Skeletal muscle satellite cell (primary cell): ENCODE data around the gene DHH.

Experiments used
- H3K27me3 ChIP-seq: 2 replicates; pipeline ENCODE4 v1.7.0; 2013; ENCODE audit warnings: low read length; ENCODE audit not compliant: control insufficient read depth, insufficient read depth
- H3K36me3 ChIP-seq: 2 replicates; pipeline ENCODE4 v1.7.0; 2013; ENCODE audit warnings: mild to moderate bottlenecking, control low read depth, low read length; ENCODE audit not compliant: insufficient read depth
- H3K4me1 ChIP-seq: 2 replicates; pipeline ENCODE4 v1.7.0; 2013; ENCODE audit warnings: low read length; ENCODE audit not compliant: control insufficient read depth, insufficient read depth
- H3K4me2 ChIP-seq: 2 replicates; pipeline ENCODE4 v1.7.0; 2013; ENCODE audit warnings: mild to moderate bottlenecking, low read length
- H3K4me3 ChIP-seq: 2 replicates; pipeline ENCODE4 v1.7.0; 2013; ENCODE audit warnings: low read length
- H3K9ac ChIP-seq: 2 replicates; pipeline ENCODE4 v1.7.0; 2013; ENCODE audit warnings: mild to moderate bottlenecking, low read depth, low read length, moderate library complexity
- H3K9me3 ChIP-seq: replicated peaks from 2 replicates; pipeline ENCODE4 v1.7.0; 2013; ENCODE audit warnings: mild to moderate bottlenecking, control low read depth, low read length

The DHH gene

DNA sequence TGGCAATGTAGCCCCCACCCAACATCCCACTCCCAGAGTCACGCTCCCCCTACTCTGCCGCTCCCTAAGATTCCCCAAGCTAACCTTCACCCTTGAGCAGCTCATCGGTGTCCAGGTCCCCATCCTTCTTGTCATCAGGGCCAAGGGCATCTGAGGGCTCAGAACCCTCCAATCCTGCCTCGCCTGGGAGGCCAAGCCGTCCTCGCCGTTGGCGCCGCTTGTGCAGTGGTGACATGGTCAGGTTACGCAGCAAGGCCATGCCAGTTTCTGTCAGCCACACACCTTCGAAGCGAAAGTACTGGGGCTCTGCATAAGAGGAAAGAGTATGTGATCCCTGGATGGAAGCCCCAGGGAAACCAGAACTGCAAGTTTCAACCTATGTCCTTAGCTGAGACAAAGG is 49.9 kb downstream of the DHH start:
- Histone ChIP-seq H3K9ac (no peak overlapping the region), H3K4me3 (no peak overlapping the region)

DNA sequence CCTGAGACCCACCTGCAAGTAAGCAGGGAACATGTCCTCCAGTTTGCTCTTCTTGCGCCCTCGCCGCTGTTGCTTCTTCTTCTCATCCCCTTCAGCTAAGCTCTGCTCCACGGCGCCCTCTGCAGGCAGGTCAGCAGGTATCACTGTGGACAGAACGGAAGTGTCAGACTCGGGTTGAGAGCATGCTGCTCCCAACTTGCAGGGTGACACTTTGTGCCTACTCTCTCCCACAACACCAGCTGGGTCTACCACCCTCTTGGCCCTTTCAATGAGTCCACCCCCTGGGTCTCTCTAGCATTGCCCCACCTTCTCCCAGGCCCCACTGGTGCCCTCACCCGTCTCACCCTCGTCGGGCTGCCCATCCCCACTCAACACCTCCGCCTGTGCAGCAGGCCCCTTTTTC is 50.7 kb downstream of the DHH start:
- Histone ChIP-seq H3K9ac (no peak overlapping the region), H3K4me1 (no peaks in the 10 kb centered on the region), H3K9me3 (no peaks in the 10 kb centered on the region), H3K4me3 (no peak overlapping the region), H3K4me2 (no peak overlapping the region), H3K36me3 (peaks cover 91% of the 10 kb centered on the region), H3K27me3 (no peaks in the 10 kb centered on the region)

More for the DNA sequence above, 49.9 kb downstream of the DHH start:
- Histone ChIP-seq H3K4me2 (no peak overlapping the region), H3K36me3 (peaks cover 91% of the 10 kb centered on the region), H3K27me3 (no peaks in the 10 kb centered on the region), H3K4me1 (peaks cover 5% of the 10 kb centered on the region), H3K9me3 (no peaks in the 10 kb centered on the region)

DNA sequence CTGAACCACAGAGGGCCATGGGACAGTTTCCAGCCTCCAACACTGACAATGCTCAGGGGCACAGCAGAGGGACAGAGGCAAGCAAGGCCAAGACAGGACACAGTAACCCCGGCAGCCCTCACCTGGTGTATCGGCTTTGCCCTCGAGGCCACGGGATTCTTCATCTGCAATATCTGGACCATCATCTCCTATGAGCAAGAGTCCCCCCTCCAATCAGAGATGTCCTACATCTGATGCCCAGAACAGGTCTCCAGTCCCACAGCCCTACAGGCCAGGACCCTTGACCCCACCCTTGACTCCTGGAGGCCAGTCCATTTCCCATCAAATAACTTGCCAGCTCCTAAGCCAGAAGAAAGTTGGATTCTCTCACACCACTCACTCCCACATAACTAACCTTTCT is 51.4 kb downstream of the DHH start:
- H3K9me3 ChIP-seq = no peaks in the 10 kb centered on the region
- peaks cover 91% of the 10 kb centered on the region for H3K36me3 ChIP-seq
- H3K9ac ChIP-seq = no peak overlapping the region
- H3K4me1 ChIP-seq = no peaks in the 10 kb centered on the region
- no peak overlapping the region for H3K4me3 ChIP-seq
- no peak overlapping the region for H3K4me2 ChIP-seq
- no peaks in the 10 kb centered on the region for H3K27me3 ChIP-seq

DNA sequence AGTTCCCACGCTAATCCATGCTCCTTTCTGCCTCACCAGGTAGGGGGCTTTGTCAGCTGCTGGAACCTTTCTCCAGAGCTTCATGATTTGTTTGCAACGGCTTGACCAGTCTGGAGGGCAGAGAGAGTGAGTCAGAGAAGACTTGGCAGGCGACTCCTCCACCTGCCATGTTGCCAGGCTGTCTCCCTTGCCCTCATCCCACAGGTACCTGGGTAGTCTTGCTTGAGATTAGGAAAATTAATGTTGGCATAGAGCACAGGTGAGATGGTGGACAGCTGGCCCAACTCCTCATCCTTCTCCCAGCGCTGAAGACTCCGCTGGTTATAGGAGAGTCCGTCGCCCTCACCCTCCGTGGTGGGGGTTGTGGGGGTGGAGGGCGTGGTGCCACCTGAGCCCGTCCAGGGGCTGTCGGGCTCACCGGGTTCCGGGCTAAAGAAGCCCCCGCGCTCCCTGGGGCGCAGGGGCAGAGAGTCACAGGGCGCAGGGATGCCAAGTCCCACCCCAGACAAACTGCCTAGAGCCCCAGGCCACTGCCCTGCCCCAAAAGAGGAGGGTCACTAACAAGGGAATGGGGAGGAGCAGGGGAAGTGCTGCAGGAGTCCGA is 52.6 kb downstream of the DHH start:
- no peaks in the 10 kb centered on the region for H3K27me3 ChIP-seq
- H3K4me1 ChIP-seq = no peaks in the 10 kb centered on the region
- H3K4me3 ChIP-seq = no peak overlapping the region
- no peak overlapping the region for H3K4me2 ChIP-seq
- H3K36me3 ChIP-seq = peaks cover 94% of the 10 kb centered on the region
- no peak overlapping the region for H3K9ac ChIP-seq
- no peaks in the 10 kb centered on the region for H3K9me3 ChIP-seq

DNA sequence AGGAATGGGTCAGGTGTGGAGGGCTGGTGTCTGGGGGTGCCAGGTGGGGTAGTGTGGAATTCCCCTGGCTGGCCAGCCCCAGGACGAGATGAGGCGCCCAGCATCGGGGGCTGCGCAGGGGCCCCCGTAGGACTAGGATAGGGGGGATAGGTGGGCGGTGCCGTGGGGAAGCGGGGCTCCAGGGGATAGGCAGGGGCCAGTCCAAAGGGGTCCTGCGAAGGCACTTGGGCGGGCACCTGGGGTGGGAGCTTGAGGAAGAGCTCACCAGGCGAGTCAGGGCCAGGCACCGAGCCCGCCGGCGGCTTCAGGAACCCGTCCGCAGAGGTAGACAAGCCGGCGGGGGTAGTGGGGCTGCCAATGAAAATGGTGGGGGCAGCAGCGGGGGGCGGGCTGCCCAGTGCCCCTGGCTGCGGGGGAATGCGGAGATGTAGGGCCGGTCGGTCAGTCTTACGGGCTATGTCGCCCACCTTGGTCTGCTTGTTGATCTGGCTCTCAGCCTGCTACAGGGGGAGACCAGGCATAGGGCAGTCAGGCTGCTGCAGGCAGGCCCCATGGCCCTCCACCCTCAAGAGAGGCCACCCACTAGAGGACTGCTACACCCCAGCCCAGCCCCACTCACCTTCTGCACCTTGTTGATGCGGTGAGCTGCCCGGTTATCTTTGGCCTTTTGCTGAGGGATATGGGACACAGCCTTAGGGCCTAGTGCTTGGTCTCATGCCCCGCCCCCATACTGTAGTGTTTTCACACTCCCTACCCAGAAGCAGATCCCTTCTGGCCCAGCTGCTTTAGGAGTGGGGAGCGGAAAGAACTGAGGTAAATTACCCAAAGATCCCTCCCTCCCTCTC is 53.3 kb downstream of the DHH start:
- Histone ChIP-seq H3K4me2 (no peak overlapping the region), H3K9ac (no peak overlapping the region), H3K4me3 (no peak overlapping the region), H3K4me1 (no peaks in the 10 kb centered on the region), H3K36me3 (peaks cover 92% of the 10 kb centered on the region), H3K27me3 (no peaks in the 10 kb centered on the region), H3K9me3 (no peaks in the 10 kb centered on the region)

DNA sequence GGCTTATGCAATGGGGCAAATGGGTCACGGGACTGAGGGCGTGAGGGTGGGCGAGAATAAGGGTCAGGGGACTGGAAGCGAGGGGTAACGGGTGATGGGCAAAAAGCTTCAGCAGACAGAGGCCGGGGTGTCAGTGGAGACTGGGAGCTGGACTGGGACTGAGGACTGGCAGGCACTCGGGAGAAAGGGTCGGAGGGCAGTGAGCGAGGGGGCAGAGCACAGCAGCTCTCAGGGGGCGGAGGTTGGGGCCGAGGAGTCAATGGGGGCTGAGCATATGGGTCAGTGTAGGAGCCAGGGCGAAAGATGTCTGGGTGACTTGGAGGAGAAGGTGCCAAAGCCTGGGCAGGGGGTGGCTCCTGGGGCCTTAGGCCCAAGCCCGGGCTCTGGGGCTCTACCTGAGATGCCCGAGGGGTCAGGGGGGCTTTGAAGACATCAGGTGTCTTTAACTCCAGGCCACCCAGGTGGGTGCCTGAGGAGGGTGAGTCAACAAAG is 54.2 kb downstream of the DHH start:
- Histone ChIP-seq H3K27me3 (no peaks in the 10 kb centered on the region), H3K36me3 (peaks cover 90% of the 10 kb centered on the region), H3K4me3 (no peak overlapping the region), H3K4me2 (no peak overlapping the region), H3K9me3 (no peaks in the 10 kb centered on the region), H3K9ac (no peak overlapping the region), H3K4me1 (no peaks in the 10 kb centered on the region)

DNA sequence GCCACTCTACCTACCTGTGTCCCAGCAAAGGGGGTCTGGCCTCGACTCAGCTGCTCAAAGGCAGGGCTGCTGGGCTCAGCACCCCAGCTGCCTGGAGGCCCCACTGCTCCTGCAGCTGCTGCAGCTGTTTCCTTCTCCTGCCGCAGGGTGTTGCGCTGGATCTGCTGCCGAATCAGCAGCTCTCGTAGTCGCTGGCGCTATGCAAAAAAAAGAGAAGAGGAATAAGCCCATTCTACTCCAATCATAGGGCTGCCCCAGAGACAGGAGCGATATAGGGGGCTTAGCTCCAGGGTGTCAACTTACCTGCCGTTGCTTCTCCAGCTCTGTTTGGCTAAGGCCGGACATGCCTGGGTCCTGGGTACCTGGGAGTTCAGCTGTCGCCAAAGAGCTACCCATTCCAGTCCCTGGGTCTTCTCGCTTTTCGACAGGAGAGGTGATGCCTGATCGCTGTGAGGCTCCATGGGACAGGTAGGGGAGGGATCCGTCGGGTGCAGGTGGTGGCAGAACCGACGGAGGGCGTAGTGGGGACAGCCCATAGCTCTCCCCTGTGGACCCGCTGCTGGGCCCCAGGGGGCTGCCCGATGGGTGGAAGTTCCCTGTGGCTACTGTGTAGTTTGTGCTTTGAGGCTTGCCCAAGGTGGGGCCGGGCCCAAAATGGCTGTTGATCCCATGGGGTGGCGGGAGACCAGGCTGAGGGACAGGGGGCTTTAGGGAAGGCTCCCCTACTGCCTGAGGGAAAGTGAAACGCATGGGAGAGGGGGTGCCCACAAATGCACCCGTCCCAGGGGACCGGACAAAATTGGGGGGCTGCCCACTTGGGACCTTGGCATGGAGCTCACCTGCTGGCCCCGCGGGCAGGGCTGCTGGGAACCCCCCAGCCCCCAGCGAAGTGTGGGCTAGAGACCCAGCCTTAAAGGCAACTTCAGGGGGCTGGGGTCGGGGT is 54.9 kb downstream of the DHH start:
- Histone ChIP-seq H3K9ac (no peak overlapping the region), H3K27me3 (no peaks in the 10 kb centered on the region), H3K4me3 (no peak overlapping the region), H3K4me1 (no peaks in the 10 kb centered on the region), H3K36me3 (peaks cover 91% of the 10 kb centered on the region), H3K4me2 (no peak overlapping the region), H3K9me3 (no peaks in the 10 kb centered on the region)

DNA sequence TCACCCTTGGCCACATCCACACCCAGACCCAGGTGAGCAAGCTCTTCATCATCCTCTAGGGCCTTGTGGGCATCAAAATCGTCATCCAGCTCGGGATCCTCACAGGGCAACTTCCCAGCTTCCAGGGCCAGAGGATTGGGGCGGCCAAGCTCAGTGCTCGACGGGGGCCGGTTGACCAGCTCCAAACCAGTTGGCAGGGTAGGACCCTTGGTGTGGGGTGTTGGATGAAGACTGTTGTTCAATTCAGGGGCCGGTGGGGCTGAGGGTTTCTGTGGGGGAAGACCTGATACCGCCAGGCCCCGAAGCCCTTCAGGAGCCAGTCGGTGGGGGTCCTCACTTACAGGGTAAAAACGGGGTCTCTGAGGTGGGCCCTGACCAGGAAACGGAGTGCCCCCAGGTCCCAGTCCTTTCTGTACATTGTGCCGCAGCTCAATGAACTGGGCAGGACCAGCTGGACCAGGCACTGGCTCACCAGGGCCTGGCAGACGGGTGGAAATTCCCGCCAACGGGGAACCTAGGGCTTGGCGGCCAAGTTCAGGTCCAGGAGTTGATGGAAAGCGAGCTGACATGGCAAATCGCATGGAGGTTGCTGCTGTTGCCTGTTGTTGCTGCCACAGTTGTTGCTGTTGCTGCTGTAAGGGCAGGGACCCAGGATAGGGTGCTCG is 56.2 kb downstream of the DHH start:
- H3K4me2 ChIP-seq = no peak overlapping the region
- peaks cover 91% of the 10 kb centered on the region for H3K36me3 ChIP-seq
- no peaks in the 10 kb centered on the region for H3K9me3 ChIP-seq
- H3K27me3 ChIP-seq = no peaks in the 10 kb centered on the region
- H3K9ac ChIP-seq = no peak overlapping the region
- H3K4me3 ChIP-seq = no peak overlapping the region
- H3K4me1 ChIP-seq = no peaks in the 10 kb centered on the region

DNA sequence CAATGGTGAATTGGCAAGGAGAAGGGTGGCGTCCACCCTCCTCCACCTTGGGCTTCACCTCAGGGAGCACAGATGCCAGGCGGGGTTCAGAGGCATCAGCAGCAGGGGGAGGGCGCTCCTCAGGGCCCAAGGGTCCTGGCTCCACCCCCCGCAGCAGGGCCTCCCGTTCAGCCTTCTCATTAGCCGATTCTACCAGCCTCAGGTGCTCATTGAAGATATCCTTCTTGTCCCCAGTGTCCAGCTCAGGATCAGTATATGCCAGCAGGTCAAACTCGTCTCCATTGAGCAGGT is 56.7 kb downstream of the DHH start:
- Histone ChIP-seq H3K4me2 (no peak overlapping the region), H3K4me1 (no peaks in the 10 kb centered on the region)

DNA sequence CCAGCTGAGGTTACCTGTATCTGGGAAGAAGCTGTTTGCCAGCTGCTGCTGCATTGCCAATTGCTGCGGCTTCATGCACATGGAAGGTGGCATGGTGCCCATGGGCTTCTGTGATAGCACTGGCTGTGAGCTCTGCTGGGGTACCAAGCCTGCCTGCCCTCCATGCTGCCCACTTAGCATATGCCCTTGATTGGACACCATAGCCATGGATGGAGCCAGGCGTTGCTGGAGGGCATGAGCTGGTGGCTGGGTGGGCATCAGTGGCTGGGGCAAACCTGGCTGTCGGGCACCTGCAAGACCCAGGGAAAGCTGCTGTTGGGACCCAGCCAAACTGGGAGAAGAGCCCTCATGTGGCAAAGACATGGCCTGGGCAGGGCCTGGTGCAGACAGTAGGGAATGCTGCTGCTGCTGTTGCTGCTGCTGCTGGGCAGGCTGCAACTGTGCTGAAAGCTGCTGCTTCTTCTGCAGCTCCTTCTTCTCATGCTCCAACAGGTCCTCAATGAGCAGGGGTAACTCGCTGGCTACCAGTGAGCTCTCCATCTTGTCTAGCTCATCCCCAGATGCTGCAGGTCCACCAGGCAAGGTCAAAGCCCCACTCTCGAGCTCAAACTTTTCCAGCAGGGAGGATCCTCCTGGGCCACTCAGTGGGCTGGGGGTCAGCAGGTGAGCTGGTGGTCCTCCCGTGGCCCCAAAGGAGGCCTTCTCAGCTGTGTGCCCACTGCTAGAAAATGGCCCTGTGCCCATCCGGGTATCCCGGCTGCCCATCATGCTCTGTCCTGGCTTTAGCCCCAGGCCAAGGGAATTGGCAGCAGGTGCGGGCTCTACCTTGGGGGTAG is 57.3 kb downstream of the DHH start:
- H3K4me2 ChIP-seq = no peak overlapping the region
- H3K9ac ChIP-seq = no peak overlapping the region
- H3K36me3 ChIP-seq = peaks cover 90% of the 10 kb centered on the region
- H3K4me1 ChIP-seq = no peaks in the 10 kb centered on the region
- no peaks in the 10 kb centered on the region for H3K9me3 ChIP-seq
- no peak overlapping the region for H3K4me3 ChIP-seq
- no peaks in the 10 kb centered on the region for H3K27me3 ChIP-seq

More for the DNA sequence above, 56.7 kb downstream of the DHH start:
- Histone ChIP-seq H3K9me3 (no peaks in the 10 kb centered on the region), H3K4me3 (no peak overlapping the region), H3K36me3 (peaks cover 90% of the 10 kb centered on the region), H3K9ac (no peak overlapping the region), H3K27me3 (no peaks in the 10 kb centered on the region)
